Tibial nerve (tissue), 3 donors: ENCODE results near the gene ANKRD50.

Experiments used
- POLR2A ChIP-seq, 2 donors: fragments of 450-650 bp; IDR thresholded peaks; one replicate each; pipeline ENCODE4 v1.6.1; 2017; ENCODE audit warnings: antibody characterized with exemption in 2 of 2, mild to moderate bottlenecking in 2 of 2, moderate library complexity in 2 of 2
- TF ChIP-seq, protein P1 (sequence below), 5 experiments: fragments of 200-600 bp in 3 of 5; fragments of 450-650 bp in 2 of 5; sonication (generic) in 3 of 5; IDR thresholded peaks; one replicate each; pipeline ENCODE4 v1.5.1; 2016 to 2019; ENCODE audit warnings: antibody characterized with exemption in 5 of 5, mild to moderate bottlenecking in 3 of 5, moderate library complexity in 2 of 5

- TF ChIP-seq, protein P1, sequence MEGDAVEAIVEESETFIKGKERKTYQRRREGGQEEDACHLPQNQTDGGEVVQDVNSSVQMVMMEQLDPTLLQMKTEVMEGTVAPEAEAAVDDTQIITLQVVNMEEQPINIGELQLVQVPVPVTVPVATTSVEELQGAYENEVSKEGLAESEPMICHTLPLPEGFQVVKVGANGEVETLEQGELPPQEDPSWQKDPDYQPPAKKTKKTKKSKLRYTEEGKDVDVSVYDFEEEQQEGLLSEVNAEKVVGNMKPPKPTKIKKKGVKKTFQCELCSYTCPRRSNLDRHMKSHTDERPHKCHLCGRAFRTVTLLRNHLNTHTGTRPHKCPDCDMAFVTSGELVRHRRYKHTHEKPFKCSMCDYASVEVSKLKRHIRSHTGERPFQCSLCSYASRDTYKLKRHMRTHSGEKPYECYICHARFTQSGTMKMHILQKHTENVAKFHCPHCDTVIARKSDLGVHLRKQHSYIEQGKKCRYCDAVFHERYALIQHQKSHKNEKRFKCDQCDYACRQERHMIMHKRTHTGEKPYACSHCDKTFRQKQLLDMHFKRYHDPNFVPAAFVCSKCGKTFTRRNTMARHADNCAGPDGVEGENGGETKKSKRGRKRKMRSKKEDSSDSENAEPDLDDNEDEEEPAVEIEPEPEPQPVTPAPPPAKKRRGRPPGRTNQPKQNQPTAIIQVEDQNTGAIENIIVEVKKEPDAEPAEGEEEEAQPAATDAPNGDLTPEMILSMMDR (IDR thresholded peaks at IDR 0.05): no peak
- no peak for TF ChIP-seq POLR2A (IDR thresholded peaks at IDR 0.05)
Observed at GRCh38 chr4:124748965-124749364, 36.4 kb upstream of the ANKRD50 start.
